Measurements from ENCODE around the gene TNFAIP8. TPM values are rescaled to one million over a fixed set of nuclear protein-coding genes. Genes with fewer than 3 reads are reported as not detected.

The TNFAIP8 gene
- total and polyA plus RNA-seq, 7 experiments from 2014 or later: 102 to 285 (median 156) TPM

DNA sequence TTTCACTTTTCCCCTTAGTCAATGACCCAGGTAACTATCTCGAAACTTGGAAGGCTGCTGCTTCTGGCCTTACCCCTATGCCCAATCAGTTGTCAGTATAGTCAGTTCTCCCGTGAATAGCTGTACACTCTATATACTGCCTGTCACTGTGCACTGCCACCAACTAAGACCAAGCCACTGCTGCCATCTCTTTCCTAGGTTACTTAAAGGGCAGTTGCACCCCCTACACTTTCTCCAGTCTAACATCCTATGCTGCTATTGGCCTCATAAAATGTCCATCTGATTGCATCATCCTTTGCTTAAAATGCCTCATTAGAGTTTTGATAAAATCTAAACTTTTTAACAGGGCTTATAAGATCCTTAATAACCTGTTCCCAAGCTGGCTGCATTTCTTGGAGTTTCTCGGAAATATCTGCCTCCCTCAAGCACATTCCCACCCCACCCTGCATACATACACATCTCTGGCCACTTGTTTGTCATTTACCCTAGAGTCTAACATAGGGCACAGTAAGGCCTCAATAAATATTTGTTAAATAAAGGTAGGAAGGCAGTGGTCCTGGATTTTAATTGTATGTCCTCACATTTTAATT lies 32.8 kb upstream of the TNFAIP8 start:
- ChIA-PET POLR2A (interaction anchor here (0.9 to 2.3 kb wide), 10 partner anchors 8 to 87 kb away, joined by 3 to 7 read pairs (median 4); partner anchors contain the start of gene TNFAIP8), CTCF (interaction anchor here (0.8 kb wide), 1 partner anchor 87 kb away, joined by 3 read pairs; no protein-coding TSS in a partner anchor)
- H3K27me3 ChIP-seq (ENCODE audit: control insufficient read depth in 2 of 2, insufficient read depth in 2 of 2, low read length in 2 of 2): no peaks in the 10 kb centered on the region
- no peak overlapping the region for H3K4me3 ChIP-seq (ENCODE audit: low read length)
- Mint-ChIP-seq H3K27me3 (no peaks in the 10 kb centered on the region), H3K36me3 (peaks cover 0 to 33% (median 14%) of the 10 kb centered on the region in 5 donors), H3K4me1 (peaks cover 62 to 99% (median 93%) of the 10 kb centered on the region in 7 donors), H3K9me3 (no peaks in the 10 kb centered on the region), H3K4me3 (peak overlapping the region; percentile 54 to 85 (median 72)), H3K27ac (peak overlapping the region; percentile 90 to 96 (median 94))
- no peaks in the 10 kb centered on the region for H3K36me3 ChIP-seq (ENCODE audit: control insufficient read depth in 2 of 3, insufficient read depth in 3 of 3, low read length in 3 of 3)
- intact Hi-C loops (cut with micrococcal nuclease): loop anchor here in 1 of 2 donors (1.0 to 2.0 kb wide), 2 partner anchors 7 to 16 kb away; no protein-coding TSS in a partner anchor
- peak overlapping the region; percentile 62 for H3K27ac ChIP-seq (ENCODE audit: low read depth, low read length)
- DNase-seq: no peak
- H3K4me1 ChIP-seq (ENCODE audit: control insufficient read depth in 2 of 2, insufficient read depth in 2 of 2, low read length in 2 of 2): peaks cover 78 to 80% of the 10 kb centered on the region in 2 donors
- no peak for ATAC-seq
- H3K9me3 ChIP-seq (ENCODE audit: control insufficient read depth in 2 of 3, low read length in 3 of 3): no peaks in the 10 kb centered on the region

DNA sequence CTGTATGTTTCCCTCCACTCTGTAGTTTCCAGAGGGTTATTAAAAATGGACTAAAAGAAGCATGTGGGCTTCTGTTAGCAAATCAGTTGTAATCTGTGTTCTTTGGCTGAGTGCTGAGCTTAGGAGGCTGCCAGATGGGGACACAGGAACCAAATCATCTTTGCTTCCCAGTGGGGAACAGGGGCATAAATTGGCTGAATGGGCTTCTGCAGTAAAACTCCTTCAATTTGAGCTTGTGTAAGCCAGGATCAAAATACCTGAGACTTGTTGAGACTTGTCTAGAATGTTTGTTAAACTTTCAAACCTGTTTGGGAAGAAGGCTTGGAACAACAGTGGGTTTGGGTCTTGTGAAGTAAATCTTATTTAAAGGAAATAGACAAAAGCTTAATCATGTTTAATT lies 32.2 kb upstream of the TNFAIP8 start:
- intact Hi-C loops (cut with micrococcal nuclease): loop anchor here in 1 of 2 donors (2.0 kb wide), 1 partner anchor 15 kb away; no protein-coding TSS in a partner anchor
- no peaks in the 10 kb centered on the region for H3K36me3 ChIP-seq (ENCODE audit: control insufficient read depth in 2 of 3, insufficient read depth in 3 of 3, low read length in 3 of 3)
- Mint-ChIP-seq H3K4me3 (peak overlapping the region in 6 of 10 donors; percentile 8 to 79 (median 70)), H3K27me3 (no peaks in the 10 kb centered on the region), H3K27ac (peak overlapping the region in 8 of 9 donors; percentile 72 to 96 (median 92)), H3K9me3 (no peaks in the 10 kb centered on the region), H3K36me3 (peaks cover 0 to 34% (median 14%) of the 10 kb centered on the region in 5 donors), H3K4me1 (peaks cover 62 to 99% (median 93%) of the 10 kb centered on the region in 7 donors)
- ATAC-seq (no peak), DNase-seq (no peak)
- CTCF ChIA-PET: interaction anchor here (0.8 kb wide), 1 partner anchor 86 kb away, joined by 3 read pairs; no protein-coding TSS in a partner anchor
- H3K27ac ChIP-seq (ENCODE audit: low read depth, low read length): peak overlapping the region; percentile 63
- H3K4me1 ChIP-seq (ENCODE audit: control insufficient read depth in 2 of 2, insufficient read depth in 2 of 2, low read length in 2 of 2): peaks cover 78 to 80% of the 10 kb centered on the region in 2 donors
- POLR2A ChIA-PET: interaction anchor here (0.7 to 2.3 kb wide), 9 partner anchors 8 to 112 kb away, joined by 3 to 8 read pairs (median 4); no protein-coding TSS in a partner anchor
- no peak overlapping the region for H3K4me3 ChIP-seq (ENCODE audit: low read length)
- H3K27me3 ChIP-seq (ENCODE audit: control insufficient read depth in 2 of 2, insufficient read depth in 2 of 2, low read length in 2 of 2): no peaks in the 10 kb centered on the region
- H3K9me3 ChIP-seq (ENCODE audit: control insufficient read depth in 2 of 3, low read length in 3 of 3): no peaks in the 10 kb centered on the region

DNA sequence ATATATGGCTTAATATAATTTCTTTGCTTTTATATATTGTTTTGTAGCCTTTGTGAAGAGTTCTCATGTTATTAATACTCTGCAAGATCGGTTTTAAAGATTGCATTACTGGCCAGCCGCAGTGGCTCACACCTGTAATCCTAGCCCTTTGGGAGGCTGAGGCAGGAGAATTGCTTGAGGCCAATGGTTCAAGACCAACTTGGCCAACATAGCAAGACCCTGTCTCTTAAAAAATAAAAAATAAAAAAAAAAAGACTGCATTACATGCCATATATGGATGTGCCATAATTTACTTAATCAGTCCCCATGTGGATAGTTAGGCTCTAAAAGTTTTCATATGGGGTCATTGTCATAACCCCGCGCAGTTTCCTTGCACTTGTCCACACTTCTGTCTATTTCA lies 31.0 kb upstream of the TNFAIP8 start:
- Mint-ChIP-seq H3K4me1 (peaks cover 59 to 99% (median 93%) of the 10 kb centered on the region in 7 donors), H3K4me3 (peak overlapping the region in 3 of 10 donors; percentile 8 to 79 (median 12)), H3K36me3 (peaks cover 0 to 31% (median 7%) of the 10 kb centered on the region in 5 donors), H3K9me3 (no peaks in the 10 kb centered on the region), H3K27ac (peak overlapping the region in 7 of 9 donors; percentile 18 to 95 (median 90)), H3K27me3 (no peaks in the 10 kb centered on the region)
- Histone ChIP-seq H3K27ac (ENCODE audit: low read depth, low read length) (no peak overlapping the region), H3K4me1 (ENCODE audit: control insufficient read depth in 2 of 2, insufficient read depth in 2 of 2, low read length in 2 of 2) (peaks cover 81 to 83% of the 10 kb centered on the region in 2 donors), H3K4me3 (ENCODE audit: low read length) (no peak overlapping the region), H3K36me3 (ENCODE audit: control insufficient read depth in 2 of 3, insufficient read depth in 3 of 3, low read length in 3 of 3) (no peaks in the 10 kb centered on the region), H3K9me3 (ENCODE audit: control insufficient read depth in 2 of 3, low read length in 3 of 3) (no peaks in the 10 kb centered on the region), H3K27me3 (ENCODE audit: control insufficient read depth in 2 of 2, insufficient read depth in 2 of 2, low read length in 2 of 2) (no peaks in the 10 kb centered on the region)
- DNase-seq (no peak), ATAC-seq (no peak)
- CTCF ChIA-PET: interaction anchor here (0.9 to 1.0 kb wide), 2 partner anchors 9 to 16 kb away, joined by 4 read pairs; no protein-coding TSS in a partner anchor
- intact Hi-C loops (cut with micrococcal nuclease): loop anchor here (1.0 kb wide), 2 partner anchors 8 to 10 kb away; no protein-coding TSS in a partner anchor
- POLR2A ChIA-PET: interaction anchor here (0.7 to 0.9 kb wide), 3 partner anchors 10 to 51 kb away, joined by 3 to 5 read pairs (median 3); no protein-coding TSS in a partner anchor

DNA sequence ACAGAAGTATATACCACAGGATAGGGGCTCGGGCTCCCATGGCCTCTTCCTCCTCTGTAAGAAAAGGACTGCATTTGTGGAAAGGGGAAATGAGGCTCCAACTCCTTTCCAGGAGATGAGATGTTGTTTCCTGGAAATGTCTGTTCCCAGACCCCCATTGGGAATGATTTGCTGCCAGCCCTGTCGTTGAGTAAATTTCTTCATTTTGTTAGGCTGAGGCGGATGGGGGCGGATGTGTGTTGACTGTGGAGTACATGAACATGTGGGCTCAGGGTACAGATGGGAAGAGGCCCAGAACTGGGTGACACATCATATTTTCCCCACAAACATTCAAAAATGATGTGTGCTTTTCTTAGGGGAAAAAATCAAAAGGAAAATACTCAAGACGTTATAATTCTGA lies 28.8 kb upstream of the TNFAIP8 start:
- Histone ChIP-seq H3K4me3 (ENCODE audit: low read length) (peak overlapping the region; percentile 32), H3K4me1 (ENCODE audit: control insufficient read depth in 2 of 2, insufficient read depth in 2 of 2, low read length in 2 of 2) (peaks cover 81 to 89% of the 10 kb centered on the region in 2 donors), H3K36me3 (ENCODE audit: control insufficient read depth in 2 of 3, insufficient read depth in 3 of 3, low read length in 3 of 3) (no peaks in the 10 kb centered on the region), H3K9me3 (ENCODE audit: control insufficient read depth in 2 of 3, low read length in 3 of 3) (no peaks in the 10 kb centered on the region), H3K27me3 (ENCODE audit: control insufficient read depth in 2 of 2, insufficient read depth in 2 of 2, low read length in 2 of 2) (no peaks in the 10 kb centered on the region), H3K27ac (ENCODE audit: low read depth, low read length) (peak overlapping the region; percentile 78)
- peak overlapping the region; percentile 46 to 94 (median 74) for H3K4me3 Mint-ChIP-seq
- peaks cover 0 to 28% (median 3%) of the 10 kb centered on the region in 5 donors for H3K36me3 Mint-ChIP-seq
- POLR2A ChIA-PET: interaction anchor here (1.5 to 5.4 kb wide), 3 partner anchors 12 to 29 kb away, joined by 4 to 35 read pairs (median 4); no protein-coding TSS in a partner anchor
- intact Hi-C loops (cut with micrococcal nuclease): no loop called here
- H3K27me3 Mint-ChIP-seq: no peaks in the 10 kb centered on the region
- H3K9me3 Mint-ChIP-seq: peaks cover 0 to 3% (median 0%) of the 10 kb centered on the region in 11 donors
- DNase-seq (no peak), ATAC-seq (no peak)
- peak overlapping the region; percentile 84 to 99 (median 93) for H3K27ac Mint-ChIP-seq
- CTCF ChIA-PET: interaction anchor here (0.6 kb wide), 1 partner anchor 240 kb away, joined by 3 read pairs; no protein-coding TSS in a partner anchor
- H3K4me1 Mint-ChIP-seq: peaks cover 59 to 99% (median 93%) of the 10 kb centered on the region in 7 donors

DNA sequence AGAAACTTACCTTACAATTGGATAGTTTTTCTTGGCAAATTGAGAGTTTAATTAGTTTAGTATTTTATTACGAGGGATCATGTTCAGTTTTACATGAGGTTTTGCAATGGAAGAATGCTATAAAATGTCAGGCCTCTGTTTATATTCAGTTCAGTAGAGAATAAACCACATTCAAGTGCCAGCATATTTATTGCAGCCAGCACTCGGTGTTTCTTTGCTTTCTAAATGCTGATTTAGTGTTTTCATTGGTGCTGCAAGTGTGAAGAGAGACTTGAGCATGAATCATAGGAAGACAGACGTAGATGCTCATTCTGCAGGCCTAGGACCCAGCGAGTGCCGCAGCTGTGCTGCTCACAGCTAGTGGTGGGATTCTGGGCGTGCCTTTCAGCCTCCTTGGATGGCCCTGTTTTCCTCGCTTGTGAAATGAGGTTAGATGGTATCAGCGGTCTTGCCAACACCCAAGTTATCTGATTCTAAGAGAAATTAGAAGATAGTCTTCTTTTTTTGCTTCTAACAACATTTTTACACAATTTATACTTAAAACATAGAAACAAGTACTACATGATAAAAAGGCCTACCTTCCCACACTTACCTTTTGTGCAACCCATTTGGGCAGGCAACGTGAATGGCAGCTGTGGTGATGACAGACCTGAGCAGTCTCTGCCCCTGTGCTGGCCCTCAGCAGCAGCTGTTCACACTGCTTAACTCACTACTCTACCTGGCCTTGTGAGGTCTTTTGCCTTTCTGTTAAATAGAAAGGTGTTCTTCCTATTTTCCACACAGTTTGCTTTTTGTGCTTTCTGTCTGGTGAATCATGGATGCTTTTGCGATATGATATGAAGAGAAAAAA lies 26.8 kb upstream of the TNFAIP8 start:
- intact Hi-C loops (cut with micrococcal nuclease): no loop called here
- CTCF ChIA-PET: interaction anchor here (0.9 to 1.9 kb wide), 4 partner anchors 11 to 45 kb away, joined by 3 to 6 read pairs (median 3); no protein-coding TSS in a partner anchor
- peaks cover 0 to 3% (median 0%) of the 10 kb centered on the region in 11 donors for H3K9me3 Mint-ChIP-seq
- peak overlapping the region; percentile 84 to 99 (median 95) for H3K27ac Mint-ChIP-seq
- DNase-seq: peak in 4 of 9 donors; percentile 30 to 71 (median 37)
- peak; percentile 59 for ATAC-seq
- peak overlapping the region; percentile 78 for H3K27ac ChIP-seq (ENCODE audit: low read depth, low read length)
- peaks cover 63 to 98% (median 90%) of the 10 kb centered on the region in 7 donors for H3K4me1 Mint-ChIP-seq
- no peaks in the 10 kb centered on the region for H3K27me3 Mint-ChIP-seq
- no peaks in the 10 kb centered on the region for H3K27me3 ChIP-seq (ENCODE audit: control insufficient read depth in 2 of 2, insufficient read depth in 2 of 2, low read length in 2 of 2)
- no peaks in the 10 kb centered on the region for H3K9me3 ChIP-seq (ENCODE audit: control insufficient read depth in 2 of 3, low read length in 3 of 3)
- H3K4me3 Mint-ChIP-seq: peak overlapping the region; percentile 73 to 97 (median 81)
- H3K4me1 ChIP-seq (ENCODE audit: control insufficient read depth in 2 of 2, insufficient read depth in 2 of 2, low read length in 2 of 2): peaks cover 72 to 86% of the 10 kb centered on the region in 2 donors
- peak overlapping the region; percentile 40 for H3K4me3 ChIP-seq (ENCODE audit: low read length)
- H3K36me3 Mint-ChIP-seq: peaks cover 0 to 34% (median 0%) of the 10 kb centered on the region in 5 donors
- no peaks in the 10 kb centered on the region for H3K36me3 ChIP-seq (ENCODE audit: control insufficient read depth in 2 of 3, insufficient read depth in 3 of 3, low read length in 3 of 3)
- POLR2A ChIA-PET: interaction anchor here (0.5 to 5.4 kb wide), 21 partner anchors 7 to 255 kb away, joined by 3 to 35 read pairs (median 6); no protein-coding TSS in a partner anchor

Data from naive thymus-derived CD4-positive, alpha-beta T cell (primary cell).